ENCODE measurements around the gene ARHGEF12. TPM values are rescaled to one million over a fixed set of nuclear protein-coding genes. Genes with fewer than 3 reads are reported as not detected.

Gene ARHGEF12
- total RNA-seq, 4 donors from 2014 or later, result 169 to 268 (median 197) TPM

- no peak for TF ChIP-seq POLR2A (IDR thresholded peaks at IDR 0.05)
- no peak for TF ChIP-seq CTCF (IDR thresholded peaks at IDR 0.05)
- WGBS, 2 donors, result 49 to 60% methylated on average over 37 to 38 of the region's 39 CpGs
- Histone ChIP-seq H3K36me3 (no peaks in the 10 kb centered on the region), H3K4me1 (peaks cover 0 to 5% of the 10 kb centered on the region in 2 donors), H3K4me3 (replicated peaks in 1 of 3) (no peak overlapping the region), H3K27ac (no peak overlapping the region), H3K9me3 (no peaks in the 10 kb centered on the region), H3K27me3 (no peaks in the 10 kb centered on the region)
- no peak for DNase-seq
- intact Hi-C loops (cut with DNase I), result loop anchor here (10.0 kb wide), 1 partner anchor 108 kb away; no protein-coding TSS in a partner anchor
These were observed 180.5 kb downstream of the ARHGEF12 start for GRCh38 chr11:120516461-120517389.

- H3K27me3 ChIP-seq, result no peaks in the 10 kb centered on the region
- TF ChIP-seq CTCF (IDR thresholded peaks at IDR 0.05) (no peak), POLR2A (IDR thresholded peaks at IDR 0.05) (no peak)
- no peak for DNase-seq
- no peaks in the 10 kb centered on the region for H3K36me3 ChIP-seq
- H3K27ac ChIP-seq, result no peak overlapping the region
- no peaks in the 10 kb centered on the region for H3K4me1 ChIP-seq
- H3K9me3 ChIP-seq, result no peaks in the 10 kb centered on the region
- WGBS, 2 donors, result 77% methylated on average over 12 to 13 of the region's 13 CpGs
- intact Hi-C loops (cut with DNase I), result loop anchor here (10.0 kb wide), 1 partner anchor 107 kb away; no protein-coding TSS in a partner anchor
- no peak overlapping the region for H3K4me3 ChIP-seq (replicated peaks in 1 of 3)
These were observed 181.2 kb downstream of the ARHGEF12 start for GRCh38 chr11:120517390-120517761.

- no peaks in the 10 kb centered on the region for H3K36me3 ChIP-seq
- no peak for TF ChIP-seq POLR2A (IDR thresholded peaks at IDR 0.05)
- no peak for TF ChIP-seq CTCF (IDR thresholded peaks at IDR 0.05)
- WGBS, 2 donors, result 88 to 90% methylated on average over 7 of the region's 7 CpGs
- no peaks in the 10 kb centered on the region for H3K9me3 ChIP-seq
- DNase-seq, result no peak
- no peak overlapping the region for H3K4me3 ChIP-seq (replicated peaks in 1 of 3)
- H3K4me1 ChIP-seq, result peaks cover 0 to 3% of the 10 kb centered on the region in 2 donors
- no peak overlapping the region for H3K27ac ChIP-seq
- intact Hi-C loops (cut with DNase I), result loop anchor here (10.0 kb wide), 1 partner anchor 107 kb away; no protein-coding TSS in a partner anchor
- H3K27me3 ChIP-seq, result no peaks in the 10 kb centered on the region
These were observed 181.6 kb downstream of the ARHGEF12 start for GRCh38 chr11:120517801-120518291.

GRCh38 chr11:120518356-120518755 lies 182.1 kb downstream of the ARHGEF12 start:
- Histone ChIP-seq H3K4me1 (peaks cover 0 to 8% of the 10 kb centered on the region in 2 donors), H3K4me3 (replicated peaks in 1 of 3) (no peak overlapping the region), H3K9me3 (no peaks in the 10 kb centered on the region), H3K27me3 (no peaks in the 10 kb centered on the region), H3K36me3 (no peaks in the 10 kb centered on the region), H3K27ac (no peak overlapping the region)
- TF ChIP-seq POLR2A (IDR thresholded peaks at IDR 0.05), result no peak
- TF ChIP-seq CTCF (IDR thresholded peaks at IDR 0.05), result no peak
- intact Hi-C loops (cut with DNase I), result loop anchor here (10.0 kb wide), 1 partner anchor 106 kb away; no protein-coding TSS in a partner anchor
- 96 to 99% methylated on average over 7 of the region's 7 CpGs for WGBS, 2 donors
- DNase-seq, result no peak

- WGBS, 2 donors, result 98 to 100% methylated on average over 3 of the region's 3 CpGs
- Histone ChIP-seq H3K27ac (no peak overlapping the region), H3K9me3 (no peaks in the 10 kb centered on the region), H3K4me3 (replicated peaks in 1 of 3) (no peak overlapping the region), H3K4me1 (peaks cover 0 to 9% of the 10 kb centered on the region in 2 donors), H3K27me3 (no peaks in the 10 kb centered on the region), H3K36me3 (no peaks in the 10 kb centered on the region)
- intact Hi-C loops (cut with DNase I), result loop anchor here (10.0 kb wide), 1 partner anchor 105 kb away; no protein-coding TSS in a partner anchor
- TF ChIP-seq POLR2A (IDR thresholded peaks at IDR 0.05) (no peak), CTCF (IDR thresholded peaks at IDR 0.05) (no peak)
- DNase-seq, result no peak
These were observed 183.3 kb downstream of the ARHGEF12 start for GRCh38 chr11:120519474-120519873.

Data from thyroid gland (tissue), 4 donors.